CD4-positive, alpha-beta T cell (primary cell): Measurements from ENCODE around the gene CTNNB1. TPM values are rescaled to one million over a fixed set of nuclear protein-coding genes. Genes with fewer than 3 reads are reported as not detected.

ENCODE experiments used
- ATAC-seq: fragments of 200-7000 bp; cut with Tn5 transposase; one replicate; pipeline ENCODE4 v1.10.0; 2022; ENCODE audit warnings: mild to moderate bottlenecking; ENCODE audit not compliant: poor library complexity
- CTCF ChIA-PET: fragments of 350-600 bp; sonication (Branson Sonifier 250); formaldehyde crosslinking; loops from one replicate; lab custom pipeline; 2021; ENCODE audit warnings: antibody characterized with exemption, inconsistent platforms; lab: Charles Lee
- POLR2A ChIA-PET: fragments of 350-600 bp; sonication (Branson Sonifier 250); formaldehyde crosslinking; loops from one replicate; lab custom pipeline; 2021; ENCODE audit warnings: antibody characterized with exemption, inconsistent platforms; lab: Charles Lee
- DNase-seq, 14 experiments: peaks; one replicate each; pipeline ENCODE4 v3.0.0-alpha.2; 2013 to 2020; ENCODE audit warnings: mixed read lengths in 2 of 14
- H3K27ac ChIP-seq, 2 donors: one replicate each; pipeline versions ENCODE4 v1.5.1 to v1.7.0; 2013; ENCODE audit warnings: low read length in 2 of 2, low read depth in 1 of 2, mild to moderate bottlenecking in 1 of 2
- H3K27me3 ChIP-seq, 2 experiments: 1 replicate in 1 of 2; 2 replicates in 1 of 2; pipeline versions ENCODE4 v1.6.1 to v1.7.0; 2013; ENCODE audit warnings: low read length in 2 of 2, control low read depth in 1 of 2, mild to moderate bottlenecking in 1 of 2, moderate library complexity in 1 of 2; ENCODE audit not compliant: insufficient read depth in 2 of 2, control insufficient read depth in 1 of 2
- H3K36me3 ChIP-seq: one replicate; pipeline ENCODE4 v1.6.1; 2013; ENCODE audit warnings: low read length, control low read depth; ENCODE audit not compliant: insufficient read depth
- H3K4me1 ChIP-seq: one replicate; pipeline ENCODE4 v1.6.1; 2013; ENCODE audit warnings: low read length, control low read depth; ENCODE audit not compliant: insufficient read depth
- H3K4me3 ChIP-seq: one replicate; pipeline ENCODE4 v1.5.1; 2013; ENCODE audit warnings: mild to moderate bottlenecking, low read length, moderate library complexity
- H3K9me3 ChIP-seq, 2 experiments: 1 replicate in 1 of 2; 2 replicates in 1 of 2; pipeline versions ENCODE4 v1.6.1 to v1.7.0; 2013; ENCODE audit warnings: low read length in 2 of 2, mild to moderate bottlenecking in 2 of 2, control low read depth in 1 of 2, moderate library complexity in 1 of 2; ENCODE audit not compliant: control insufficient read depth in 1 of 2, insufficient read depth in 1 of 2
- H3K27ac Mint-ChIP-seq: one replicate; pipeline ENCODE4 v1.8.0; 2020; ENCODE audit warnings: mixed read lengths
- H3K27me3 Mint-ChIP-seq: one replicate; pipeline ENCODE4 v1.8.0; 2021; ENCODE audit warnings: mixed read lengths
- H3K36me3 Mint-ChIP-seq: one replicate; pipeline ENCODE4 v1.8.0; 2021; ENCODE audit warnings: low read depth, mixed read lengths
- H3K4me1 Mint-ChIP-seq: one replicate; pipeline ENCODE4 v1.8.0; 2021; ENCODE audit warnings: low read depth, mixed read lengths
- H3K4me3 Mint-ChIP-seq: one replicate; pipeline ENCODE4 v1.8.0; 2020; ENCODE audit warnings: mild to moderate bottlenecking, mixed read lengths
- H3K9me3 Mint-ChIP-seq: one replicate; pipeline ENCODE4 v1.8.0; 2020; ENCODE audit warnings: mixed read lengths
- intact Hi-C, 2 experiments: fragments of 100-400 bp; cut with DNase I in 1 of 2; cut with micrococcal nuclease in 1 of 2; formaldehyde crosslinking; loops; one replicate each; pipeline versions ENCODE4 v1.15.1 to v1.9.0; 2023 to 2025; cut with DNase I, micrococcal nuclease
- total RNA-seq, 174 experiments: library from RNA in 2 of 174; stranded (reverse) in 2 of 174; gene quantifications; one replicate each; pipeline ENCODE4 v1.2.3 and lab custom pipeline; 2021 to 2026
- TF ChIP-seq, protein P1 (sequence below): fragments of 200-600 bp; IDR thresholded peaks from one replicate; pipeline ENCODE4 v1.8.0; 2022; ENCODE audit warnings: antibody characterized with exemption, mild to moderate bottlenecking

CTNNB1 gene
- total RNA-seq, 2 experiments from 2014 or later: 226 to 228 TPM

DNA sequence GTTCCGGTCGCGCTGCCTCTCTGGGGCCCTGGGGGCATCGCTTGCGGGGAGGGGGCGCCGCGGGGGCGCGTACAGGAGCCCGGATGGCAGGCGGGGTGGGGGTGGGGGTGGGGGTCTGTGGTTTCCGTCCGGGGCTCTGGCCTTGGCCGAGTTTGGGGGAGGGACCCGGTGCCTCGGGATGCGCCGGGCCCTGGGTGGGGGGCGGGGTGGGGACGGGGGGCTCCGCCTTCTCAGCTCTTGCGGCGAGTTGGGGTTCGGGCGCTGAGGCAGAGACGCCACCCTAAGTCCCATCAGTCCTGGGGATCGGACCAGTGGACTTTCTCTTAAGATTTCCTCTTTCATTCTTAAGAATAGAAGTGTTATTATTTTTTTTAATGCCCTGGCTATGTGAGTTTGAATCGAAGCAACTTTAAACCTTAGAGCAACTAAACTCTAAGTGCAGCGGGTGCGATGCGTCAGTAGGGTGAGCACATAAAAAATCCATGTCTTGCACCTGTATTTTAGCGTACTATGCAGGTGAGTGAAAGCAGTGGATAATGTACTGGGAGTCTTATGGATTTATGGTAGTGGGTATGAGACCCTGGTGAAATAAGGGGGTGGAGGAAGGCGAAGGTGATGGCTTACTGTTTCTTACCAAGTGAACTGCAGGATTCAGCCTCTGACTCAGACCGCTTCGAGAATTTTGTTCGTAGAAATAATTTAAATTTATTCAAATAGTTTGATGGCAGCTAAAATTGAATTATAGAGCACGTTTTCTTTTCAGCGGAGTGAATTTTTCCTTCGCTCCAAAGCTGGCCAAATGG, 762 bp downstream of the CTNNB1 start:
- Mint-ChIP-seq H3K27me3 (no peaks in the 10 kb centered on the region), H3K27ac (peak overlapping the region; percentile 70), H3K9me3 (no peaks in the 10 kb centered on the region), H3K36me3 (peaks cover 18% of the 10 kb centered on the region), H3K4me3 (peak overlapping the region; percentile 94), H3K4me1 (peaks cover 54% of the 10 kb centered on the region)
- DNase-seq: peak in 12 of 14 experiments; percentile 7 to 68 (median 26)
- intact Hi-C loops: loop anchor here (1.0 to 10.0 kb wide), 9 partner anchors 17 to 1795 kb away; partner anchors contain the start of genes RPSA (in 1 of the 2) and ULK4 (in 1 of the 2)
- ChIA-PET POLR2A (interaction anchor here (0.6 to 2.9 kb wide), 35 partner anchors 8 to 1793 kb away, joined by 3 to 39 read pairs (median 4); partner anchors contain the start of genes EIF1B, RPL14, RPSA and ZNF620), CTCF (no interaction called here)
- Histone ChIP-seq H3K9me3 (no peaks in the 10 kb centered on the region), H3K36me3 (no peaks in the 10 kb centered on the region), H3K27ac (peak overlapping the region; percentile 10 to 90), H3K4me1 (peaks cover 16% of the 10 kb centered on the region), H3K27me3 (no peaks in the 10 kb centered on the region), H3K4me3 (peak overlapping the region; percentile 90)
- peak; percentile 13 for ATAC-seq
- TF ChIP-seq, protein P1, sequence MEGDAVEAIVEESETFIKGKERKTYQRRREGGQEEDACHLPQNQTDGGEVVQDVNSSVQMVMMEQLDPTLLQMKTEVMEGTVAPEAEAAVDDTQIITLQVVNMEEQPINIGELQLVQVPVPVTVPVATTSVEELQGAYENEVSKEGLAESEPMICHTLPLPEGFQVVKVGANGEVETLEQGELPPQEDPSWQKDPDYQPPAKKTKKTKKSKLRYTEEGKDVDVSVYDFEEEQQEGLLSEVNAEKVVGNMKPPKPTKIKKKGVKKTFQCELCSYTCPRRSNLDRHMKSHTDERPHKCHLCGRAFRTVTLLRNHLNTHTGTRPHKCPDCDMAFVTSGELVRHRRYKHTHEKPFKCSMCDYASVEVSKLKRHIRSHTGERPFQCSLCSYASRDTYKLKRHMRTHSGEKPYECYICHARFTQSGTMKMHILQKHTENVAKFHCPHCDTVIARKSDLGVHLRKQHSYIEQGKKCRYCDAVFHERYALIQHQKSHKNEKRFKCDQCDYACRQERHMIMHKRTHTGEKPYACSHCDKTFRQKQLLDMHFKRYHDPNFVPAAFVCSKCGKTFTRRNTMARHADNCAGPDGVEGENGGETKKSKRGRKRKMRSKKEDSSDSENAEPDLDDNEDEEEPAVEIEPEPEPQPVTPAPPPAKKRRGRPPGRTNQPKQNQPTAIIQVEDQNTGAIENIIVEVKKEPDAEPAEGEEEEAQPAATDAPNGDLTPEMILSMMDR: no peak

DNA sequence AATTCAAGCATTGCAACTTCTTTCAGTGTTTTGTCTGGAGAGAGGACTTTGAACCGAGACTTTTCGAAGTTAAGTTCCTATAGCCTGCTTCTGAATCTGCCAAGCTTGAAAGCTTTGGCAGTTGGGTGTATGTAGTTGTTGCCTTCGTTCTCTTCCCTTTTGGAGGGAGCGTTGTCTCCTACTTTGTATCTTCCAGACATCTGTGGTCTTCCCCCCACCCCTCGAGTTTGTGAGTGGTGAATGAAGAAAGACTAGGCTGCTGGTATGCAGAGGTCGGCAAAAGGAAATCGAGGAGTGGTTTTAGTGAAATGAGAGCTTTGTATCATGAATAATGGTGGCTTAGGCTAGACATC, 1.3 kb downstream of the CTNNB1 start:
- intact Hi-C loops: loop anchor here (2.0 to 10.0 kb wide), 4 partner anchors 16 to 1796 kb away; partner anchors contain the start of gene RPSA (in 1 of the 2)
- TF ChIP-seq, protein P1: no peak
- Histone ChIP-seq H3K27ac (peak overlapping the region in 1 of 2 donors; percentile 61), H3K27me3 (no peaks in the 10 kb centered on the region), H3K4me1 (peaks cover 22% of the 10 kb centered on the region), H3K4me3 (peak overlapping the region; percentile 90), H3K9me3 (no peaks in the 10 kb centered on the region), H3K36me3 (no peaks in the 10 kb centered on the region)
- CTCF ChIA-PET: interaction anchor here (1.6 kb wide), 1 partner anchor 11 kb away, joined by 6 read pairs; no protein-coding TSS in a partner anchor
- DNase-seq: peak in 7 of 14 experiments; percentile 9 to 55 (median 35)
- H3K4me3 Mint-ChIP-seq: peak overlapping the region; percentile 94
- peak overlapping the region; percentile 70 for H3K27ac Mint-ChIP-seq
- H3K9me3 Mint-ChIP-seq: no peaks in the 10 kb centered on the region
- POLR2A ChIA-PET: interaction anchor here (0.6 to 2.9 kb wide), 11 partner anchors 9 to 889 kb away, joined by 3 to 39 read pairs (median 4); partner anchors contain the start of gene RPL14
- ATAC-seq: peak; percentile 3
- H3K27me3 Mint-ChIP-seq: no peaks in the 10 kb centered on the region
- H3K4me1 Mint-ChIP-seq: peaks cover 59% of the 10 kb centered on the region
- H3K36me3 Mint-ChIP-seq: peaks cover 18% of the 10 kb centered on the region

DNA sequence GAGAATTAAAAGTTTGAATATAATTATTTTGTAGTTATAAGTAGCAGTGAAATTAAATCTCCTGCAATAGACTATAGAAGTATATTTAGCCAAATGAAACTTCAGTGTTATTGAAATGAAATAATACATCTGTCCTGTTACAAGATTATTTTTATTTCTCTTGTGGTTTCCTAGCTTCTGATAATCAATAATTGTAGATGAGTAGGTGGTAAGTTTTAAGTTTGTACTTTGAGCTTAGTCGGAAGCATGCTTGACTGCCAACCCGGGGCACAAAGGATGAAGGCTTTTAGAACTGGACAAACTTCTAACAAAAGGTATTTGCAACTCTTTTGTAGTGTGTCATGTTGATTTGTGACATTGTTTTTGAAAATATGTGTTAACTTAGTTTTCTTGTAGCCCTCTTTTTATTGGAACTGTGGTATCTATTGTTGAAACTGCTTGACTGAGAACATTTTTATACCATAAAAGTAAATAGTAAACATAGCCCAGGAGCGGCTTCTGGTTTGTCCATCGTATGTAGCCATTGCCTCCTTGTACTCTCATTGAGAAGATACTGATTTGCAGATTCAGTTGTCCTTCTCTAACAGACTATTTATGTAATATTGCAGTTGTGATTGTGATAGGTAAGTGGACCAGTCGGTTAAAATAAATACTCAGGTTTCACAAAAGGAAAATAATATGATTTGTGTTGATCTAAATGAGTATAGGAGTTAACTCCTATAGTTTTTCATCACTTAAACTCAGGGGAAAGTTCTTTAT, 2.9 kb downstream of the CTNNB1 start:
- H3K27ac Mint-ChIP-seq: peak overlapping the region; percentile 70
- no peak for ATAC-seq
- peak overlapping the region; percentile 94 for H3K4me3 Mint-ChIP-seq
- H3K27me3 Mint-ChIP-seq: no peaks in the 10 kb centered on the region
- H3K4me1 ChIP-seq: peaks cover 23% of the 10 kb centered on the region
- no peaks in the 10 kb centered on the region for H3K9me3 Mint-ChIP-seq
- peaks cover 18% of the 10 kb centered on the region for H3K36me3 Mint-ChIP-seq
- intact Hi-C loops: loop anchor here (5.0 to 10.0 kb wide), 3 partner anchors 35 to 1797 kb away; partner anchors contain the start of gene RPSA (in 1 of the 2)
- TF ChIP-seq, protein P1: no peak
- H3K27me3 ChIP-seq: no peaks in the 10 kb centered on the region
- H3K27ac ChIP-seq: no peak overlapping the region
- peaks cover 75% of the 10 kb centered on the region for H3K4me1 Mint-ChIP-seq
- peak overlapping the region; percentile 6 for H3K4me3 ChIP-seq
- ChIA-PET CTCF (interaction anchor here (0.5 to 1.6 kb wide), 5 partner anchors 10 to 43 kb away, joined by 3 to 6 read pairs (median 3); no protein-coding TSS in a partner anchor), POLR2A (interaction anchor here (0.6 to 1.4 kb wide), 4 partner anchors 22 to 882 kb away, joined by 3 to 4 read pairs (median 3); partner anchors contain the start of gene RPL14)
- no peak for DNase-seq
- no peaks in the 10 kb centered on the region for H3K36me3 ChIP-seq
- no peaks in the 10 kb centered on the region for H3K9me3 ChIP-seq
